NCI-H748 treated with DMSO at 0.1 percent for 48 hours (cell line): Measurements from ENCODE around the gene IL1B.

Experiments used
- DNase-seq: peaks from one replicate; lab custom pipeline; 2025; lab: John Stamatoyannopoulos, UW

The IL1B gene

DNA sequence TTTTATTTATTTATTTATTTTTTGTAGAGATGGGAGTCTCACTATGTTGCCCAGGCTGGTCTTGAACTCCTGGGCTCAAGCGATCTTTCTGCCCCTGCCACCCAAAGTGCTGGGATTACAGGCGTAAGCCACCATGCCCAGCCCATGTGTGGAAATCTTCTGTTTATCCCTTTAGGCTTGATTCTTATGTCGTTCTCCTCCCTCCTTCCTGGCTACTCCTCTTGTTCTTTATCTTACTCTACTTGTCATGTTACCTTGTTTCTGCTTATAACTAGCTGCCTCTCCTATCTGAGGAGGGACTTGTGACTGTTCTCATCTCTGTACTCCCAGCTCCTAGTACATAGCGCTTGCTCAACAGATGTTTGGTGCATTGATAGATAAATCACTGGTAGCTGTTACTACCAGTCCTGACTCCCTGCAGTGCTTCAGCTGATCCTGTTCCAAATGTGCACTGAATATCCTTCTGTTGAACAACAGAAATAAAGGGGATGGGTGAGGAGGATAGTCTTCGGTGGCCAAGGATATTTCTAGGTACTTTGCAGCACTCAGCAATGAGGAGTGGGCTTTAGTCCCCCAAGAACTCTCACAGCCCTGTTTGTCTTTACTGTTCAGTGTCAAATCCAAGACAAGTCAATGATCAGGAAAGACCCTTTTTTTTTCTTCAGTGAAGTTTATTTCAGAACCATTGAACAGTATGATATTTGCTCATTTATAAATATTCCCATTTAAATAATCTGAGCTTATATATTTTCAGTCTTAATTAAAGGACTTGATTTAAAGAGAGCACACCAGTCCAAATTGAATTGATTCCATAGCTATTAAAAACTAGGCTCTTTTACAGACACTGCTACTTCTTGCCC, 7.2 kb downstream of the IL1B start:
- DNase-seq = no peak

- DNase-seq = no peak
Observed at GRCh38 chr2:112828251-112828691, 8.3 kb downstream of the IL1B start.

DNA sequence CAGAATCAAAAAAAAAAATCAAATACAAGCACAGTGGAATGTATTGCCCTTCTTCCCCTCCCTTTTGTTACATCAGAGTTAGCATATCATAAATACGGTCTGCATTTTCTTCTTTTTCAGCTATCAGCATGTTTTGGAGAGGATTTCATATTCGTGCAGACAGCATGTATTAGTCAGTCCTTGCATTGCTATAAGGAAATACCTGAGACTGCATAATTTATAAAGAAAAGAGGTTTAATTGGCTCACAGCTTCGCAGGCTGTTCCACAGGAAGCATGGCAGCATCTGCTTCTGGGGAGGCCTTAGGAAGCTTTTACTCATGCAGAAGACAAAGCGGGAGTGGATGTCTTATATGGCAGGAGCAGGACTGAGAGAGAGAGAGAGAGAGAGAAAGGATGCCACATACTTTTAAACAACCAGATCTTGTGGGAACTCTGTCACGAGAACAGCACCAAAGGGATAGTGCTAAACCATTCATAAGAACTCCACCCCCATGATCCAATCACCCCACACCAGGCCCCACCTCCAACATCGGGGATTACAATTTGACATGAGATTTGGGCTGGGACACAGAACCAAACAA, 8.9 kb downstream of the IL1B start:
- no peak for DNase-seq

DNA sequence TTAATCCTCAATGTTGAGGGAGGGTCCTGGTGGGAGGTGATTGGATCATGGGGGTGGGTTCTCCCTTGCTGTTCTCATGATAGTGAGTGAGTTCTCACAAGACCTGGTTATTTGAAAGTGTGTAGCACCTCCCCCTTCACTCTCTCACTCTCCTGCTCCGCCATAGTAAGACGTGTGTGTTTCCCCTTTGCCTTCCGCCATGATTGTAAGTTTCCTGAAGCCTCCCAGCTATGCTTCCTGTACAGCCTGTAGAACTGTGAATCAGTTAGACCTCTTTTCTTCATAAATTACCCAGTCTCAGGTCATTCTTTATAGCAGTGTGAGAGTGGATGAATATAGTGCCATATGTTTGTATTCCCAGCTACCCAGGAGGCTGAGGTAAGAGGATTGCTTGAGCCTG, 9.6 kb downstream of the IL1B start:
- no peak for DNase-seq

- no peak for DNase-seq
Observed at GRCh38 chr2:112825706-112826105, 10.9 kb downstream of the IL1B start.

- no peak for DNase-seq
Observed at GRCh38 chr2:112824694-112825085, 11.9 kb downstream of the IL1B start.

DNA sequence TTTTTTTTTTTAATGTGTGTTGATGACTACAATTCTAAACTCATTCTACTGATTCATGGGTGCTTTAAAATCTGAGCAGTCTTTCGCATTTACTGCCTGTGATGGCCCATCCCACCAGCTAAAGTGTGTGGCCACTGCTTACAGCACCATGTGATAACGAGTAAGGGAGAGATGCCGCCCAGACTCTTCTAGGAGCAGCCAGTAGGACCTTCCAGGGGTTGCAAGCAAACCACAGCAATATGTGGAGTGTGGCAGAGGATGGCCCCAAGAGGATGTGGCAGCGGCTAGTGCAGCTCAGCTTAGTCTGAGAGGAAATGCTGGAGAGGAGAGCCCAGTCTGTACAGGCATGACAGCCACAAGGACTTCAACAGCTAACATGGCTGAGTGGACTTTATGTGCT, 14.9 kb downstream of the IL1B start:
- no peak for DNase-seq

DNA sequence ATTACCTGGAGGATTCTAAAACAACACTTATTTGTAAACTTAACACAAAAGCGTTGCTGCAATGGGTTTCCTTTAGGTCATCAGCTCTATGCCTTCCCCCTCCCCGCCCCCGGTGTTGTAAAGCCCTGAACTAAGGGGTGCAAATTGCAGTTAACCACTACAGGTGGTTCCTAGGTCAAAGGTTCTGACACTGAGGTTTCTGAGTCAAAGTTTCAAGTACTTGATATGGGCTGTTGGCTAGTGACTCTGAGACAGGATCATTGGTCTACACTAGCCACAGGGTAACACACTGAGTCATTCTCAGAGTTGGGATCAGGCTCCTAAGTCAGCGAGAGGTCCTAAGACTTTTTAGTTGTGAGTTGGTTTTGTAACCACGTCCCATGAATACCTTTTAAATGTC, 15.4 kb downstream of the IL1B start:
- no peak for DNase-seq

GRCh38 chr2:112820343-112820742, 16.2 kb downstream of the IL1B start:
- DNase-seq = no peak

DNA sequence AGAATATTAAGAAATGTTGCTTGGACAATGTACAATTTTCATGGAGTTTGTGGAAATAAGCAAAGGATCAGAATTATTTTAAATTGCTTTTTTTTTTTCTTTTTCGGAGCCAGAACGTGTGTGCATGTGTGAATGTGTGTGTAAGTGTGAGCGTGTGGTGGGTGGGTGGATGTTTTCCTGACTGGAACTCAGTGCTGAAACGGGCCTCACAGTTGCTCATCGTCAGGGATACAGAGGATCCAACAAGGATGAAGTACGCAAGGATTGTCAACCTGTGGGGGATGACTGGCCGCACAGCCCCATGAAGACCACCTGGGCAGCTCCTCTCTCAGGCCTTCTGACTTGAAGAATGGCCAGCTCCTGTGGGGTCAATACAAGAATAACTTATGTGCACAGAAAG, 17.5 kb downstream of the IL1B start:
- DNase-seq = no peak

GRCh38 chr2:112818094-112818902, 18.3 kb downstream of the IL1B start:
- DNase-seq = no peak

- no peak for DNase-seq
Observed at GRCh38 chr2:112817082-112817689, 19.4 kb downstream of the IL1B start.

GRCh38 chr2:112814278-112814677, 22.3 kb downstream of the IL1B start:
- no peak for DNase-seq

GRCh38 chr2:112813280-112813966, 23.2 kb downstream of the IL1B start:
- DNase-seq = no peak

- DNase-seq = no peak
Observed at GRCh38 chr2:112812318-112813267, 24.0 kb downstream of the IL1B start.

GRCh38 chr2:112811841-112812306, 24.7 kb downstream of the IL1B start:
- DNase-seq = no peak

DNA sequence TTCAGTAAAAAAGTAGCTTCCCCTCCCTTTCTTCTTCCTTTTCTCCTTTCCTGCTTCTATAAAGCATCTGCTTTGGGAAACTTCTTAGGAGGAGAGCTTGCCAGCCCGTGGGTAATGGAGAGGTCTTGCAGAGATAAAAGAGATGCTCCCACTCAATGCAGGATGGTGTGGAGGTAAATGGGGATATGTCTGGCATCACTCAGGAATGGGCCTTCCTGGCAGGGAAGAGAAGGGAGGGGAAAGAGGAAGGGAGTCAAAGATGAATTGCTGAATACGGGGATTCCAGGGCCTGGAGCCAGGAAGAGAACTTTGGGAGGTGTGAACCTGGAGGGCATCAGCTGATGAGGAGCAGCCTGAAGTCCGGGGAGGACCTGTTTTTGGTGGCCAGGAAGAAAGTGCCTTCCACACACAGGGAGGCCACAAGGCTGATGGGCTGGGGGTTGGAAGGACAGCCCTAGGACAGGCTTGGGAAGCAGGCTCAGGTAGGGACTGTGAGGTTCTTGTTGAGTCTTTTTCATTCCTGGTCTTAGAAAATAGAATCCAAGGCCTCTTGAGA, 25.2 kb downstream of the IL1B start:
- DNase-seq = no peak

GRCh38 chr2:112809112-112809511, 27.5 kb downstream of the IL1B start:
- DNase-seq = no peak

- no peak for DNase-seq
Observed at GRCh38 chr2:112807233-112807807, 29.3 kb downstream of the IL1B start.

DNA sequence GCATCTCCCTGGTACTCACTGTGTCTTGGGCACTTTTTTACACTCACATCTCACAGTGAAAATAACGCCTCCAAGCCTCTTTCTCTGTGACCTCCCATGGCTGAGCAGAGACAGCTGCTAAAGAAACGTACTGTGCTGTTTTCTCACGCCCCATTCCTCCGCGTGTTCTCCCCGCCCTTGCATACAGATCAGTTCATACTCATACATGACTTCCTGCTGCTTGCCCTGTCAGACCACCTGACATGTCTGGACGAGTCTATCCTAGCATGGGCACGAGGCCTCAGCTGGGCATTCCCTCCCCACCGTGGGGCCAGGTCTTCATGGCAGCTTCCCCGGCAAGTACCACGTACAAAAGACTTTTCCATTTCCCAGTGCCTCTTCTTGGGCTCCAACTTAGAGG, 31.0 kb downstream of the IL1B start:
- DNase-seq = no peak
